Measurements from ENCODE around the gene ECHS1. TPM values are rescaled to one million over a fixed set of nuclear protein-coding genes. Genes with fewer than 3 reads are reported as not detected.
A peak's percentile ranks its signal among the peaks of the same experiment; 100 is the strongest.

ECHS1 gene
- total RNA-seq, 4 donors from 2014 or later, result 64.0 to 77.7 (median 73.2) TPM

GRCh38 chr10:133381036-133381435 is 7.9 kb upstream of the ECHS1 start:
- DNase-seq (ENCODE audit: extremely low spot score), result no peak
- Histone ChIP-seq H3K4me1 (peaks cover 11 to 34% (median 26%) of the 10 kb centered on the region in 4 donors), H3K9me3 (no peaks in the 10 kb centered on the region), H3K27ac (replicated peaks in 1 of 4) (no peak overlapping the region), H3K27me3 (no peaks in the 10 kb centered on the region), H3K4me3 (no peak overlapping the region), H3K36me3 (peaks cover 0 to 39% (median 21%) of the 10 kb centered on the region in 4 donors)
- TF ChIP-seq POLR2AphosphoS5 (IDR thresholded peaks at IDR 0.05) (no peak), CTCF (IDR thresholded peaks at IDR 0.05) (no peak), POLR2A (IDR thresholded peaks at IDR 0.05; ENCODE audit: low read depth) (no peak), EP300 (IDR thresholded peaks at IDR 0.05) (no peak)
- intact Hi-C loops (cut with DNase I), result no loop called here
- 90% methylated on average over 4 of the region's 8 CpGs for WGBS

- DNase-seq (ENCODE audit: extremely low spot score), result no peak
- intact Hi-C loops (cut with DNase I), result loop anchor here (5.0 kb wide), 1 partner anchor 68 kb away; no protein-coding TSS in a partner anchor
- 96% methylated on average over 16 of the region's 36 CpGs for WGBS
- H3K27me3 ChIP-seq, result no peaks in the 10 kb centered on the region
- peak overlapping the region; percentile 78 to 89 (median 82) for H3K27ac ChIP-seq (replicated peaks in 1 of 4)
- H3K36me3 ChIP-seq, result peaks cover 0 to 34% (median 17%) of the 10 kb centered on the region in 4 donors
- no peaks in the 10 kb centered on the region for H3K9me3 ChIP-seq
- H3K4me1 ChIP-seq, result peaks cover 11 to 34% (median 26%) of the 10 kb centered on the region in 4 donors
- H3K4me3 ChIP-seq, result peak overlapping the region; percentile 74 to 93 (median 87)
- TF ChIP-seq CTCF (IDR thresholded peaks at IDR 0.05) (no peak), EP300 (IDR thresholded peaks at IDR 0.05) (no peak), POLR2A (IDR thresholded peaks at IDR 0.05; ENCODE audit: low read depth) (no peak), POLR2AphosphoS5 (IDR thresholded peaks at IDR 0.05) (no peak)
Observed at GRCh38 chr10:133379801-133380666, 6.9 kb upstream of the ECHS1 start.

- H3K36me3 ChIP-seq, result peaks cover 0 to 27% (median 11%) of the 10 kb centered on the region in 4 donors
- peaks cover 12 to 38% (median 30%) of the 10 kb centered on the region in 4 donors for H3K4me1 ChIP-seq
- intact Hi-C loops (cut with DNase I), result loop anchor here (5.0 kb wide), 1 partner anchor 67 kb away; no protein-coding TSS in a partner anchor
- no peak for DNase-seq (ENCODE audit: extremely low spot score)
- H3K9me3 ChIP-seq, result no peaks in the 10 kb centered on the region
- peak within 1 kb of the TSS; percentile 74 to 93 (median 87) for H3K4me3 ChIP-seq
- 7% methylated on average over 18 of the region's 78 CpGs for WGBS
- no peaks in the 10 kb centered on the region for H3K27me3 ChIP-seq
- TF ChIP-seq POLR2AphosphoS5 (IDR thresholded peaks at IDR 0.05), result peak in 1 of 2 donors; percentile 62
- TF ChIP-seq CTCF (IDR thresholded peaks at IDR 0.05), result no peak
- no peak for TF ChIP-seq EP300 (IDR thresholded peaks at IDR 0.05)
- no peak for TF ChIP-seq POLR2A (IDR thresholded peaks at IDR 0.05; ENCODE audit: low read depth)
- H3K27ac ChIP-seq (replicated peaks in 1 of 4), result peak within 1 kb of the TSS; percentile 80 to 89 (median 86)
Observed at GRCh38 chr10:133379152-133379800, 6.1 kb upstream of the ECHS1 start, which contains the start of gene PAOX. TSS of gene PAOX (plus strand) at chr10:133379262. CDS start at chr10:133379317, 55 bp downstream.

GRCh38 chr10:133378251-133379096 is 5.3 kb upstream of the ECHS1 start:
- intact Hi-C loops (cut with DNase I), result loop anchor here (5.0 kb wide), 1 partner anchor 66 kb away; no protein-coding TSS in a partner anchor
- Histone ChIP-seq H3K4me1 (peaks cover 16 to 44% (median 36%) of the 10 kb centered on the region in 4 donors), H3K4me3 (peak overlapping the region; percentile 74 to 93 (median 87)), H3K9me3 (no peaks in the 10 kb centered on the region), H3K27ac (replicated peaks in 1 of 4) (peak overlapping the region; percentile 80 to 89 (median 84)), H3K36me3 (peaks cover 0 to 19% (median 8%) of the 10 kb centered on the region in 4 donors), H3K27me3 (no peaks in the 10 kb centered on the region)
- no peak for DNase-seq (ENCODE audit: extremely low spot score)
- WGBS, result 0% methylated on average over 25 of the region's 90 CpGs
- no peak for TF ChIP-seq POLR2A (IDR thresholded peaks at IDR 0.05; ENCODE audit: low read depth)
- TF ChIP-seq CTCF (IDR thresholded peaks at IDR 0.05), result peak in 1 of 3 experiments; percentile 4
- peak in 1 of 2 donors; percentile 55 for TF ChIP-seq POLR2AphosphoS5 (IDR thresholded peaks at IDR 0.05)

Measured in esophagus muscularis mucosa (tissue), 4 donors.